ENCODE measurements around the gene LRP1B. TPM values are rescaled to one million over a fixed set of nuclear protein-coding genes. Genes with fewer than 3 reads are reported as not detected.

LRP1B gene
- total RNA-seq, 4 donors from 2014 or later, result 3.3 to 11.1 (median 4.6) TPM

- TF ChIP-seq POLR2A (IDR thresholded peaks at IDR 0.05) (no peak), CTCF (IDR thresholded peaks at IDR 0.05 in 4 of 5, conservative IDR thresholded peaks at IDR 0.05 in 1 of 5) (no peak)
- no peak for ATAC-seq
- Histone ChIP-seq H3K4me1 (no peaks in the 10 kb centered on the region), H3K27me3 (no peaks in the 10 kb centered on the region), H3K9me3 (no peaks in the 10 kb centered on the region), H3K4me3 (no peak overlapping the region), H3K27ac (no peak overlapping the region), H3K36me3 (no peaks in the 10 kb centered on the region)
- no peak for DNase-seq
- in situ Hi-C loops (cut with MboI; ENCODE audit: low sequenced_read_pairs in 4 of 4), result no loop called here
- intact Hi-C loops (cut with DNase I; ENCODE audit: low total_unique reads), result no loop called here
Observed at GRCh38 chr2:140604788-140605187, 1526.0 kb downstream of the LRP1B start.

GRCh38 chr2:140604096-140604495 is 1526.7 kb downstream of the LRP1B start:
- H3K4me3 ChIP-seq, result no peak overlapping the region
- H3K36me3 ChIP-seq, result no peaks in the 10 kb centered on the region
- no peak for TF ChIP-seq POLR2A (IDR thresholded peaks at IDR 0.05)
- TF ChIP-seq CTCF (IDR thresholded peaks at IDR 0.05 in 4 of 5, conservative IDR thresholded peaks at IDR 0.05 in 1 of 5), result no peak
- in situ Hi-C loops (cut with MboI; ENCODE audit: low sequenced_read_pairs in 4 of 4), result no loop called here
- no peak for ATAC-seq
- no peaks in the 10 kb centered on the region for H3K9me3 ChIP-seq
- H3K27ac ChIP-seq, result no peak overlapping the region
- DNase-seq, result no peak
- no peaks in the 10 kb centered on the region for H3K4me1 ChIP-seq
- no peaks in the 10 kb centered on the region for H3K27me3 ChIP-seq
- intact Hi-C loops (cut with DNase I; ENCODE audit: low total_unique reads), result no loop called here

- in situ Hi-C loops (cut with MboI; ENCODE audit: low sequenced_read_pairs in 4 of 4), result no loop called here
- TF ChIP-seq CTCF (IDR thresholded peaks at IDR 0.05 in 4 of 5, conservative IDR thresholded peaks at IDR 0.05 in 1 of 5), result no peak
- no peak for TF ChIP-seq POLR2A (IDR thresholded peaks at IDR 0.05)
- Histone ChIP-seq H3K4me1 (no peaks in the 10 kb centered on the region), H3K27me3 (no peaks in the 10 kb centered on the region), H3K9me3 (no peaks in the 10 kb centered on the region), H3K27ac (no peak overlapping the region), H3K4me3 (no peak overlapping the region), H3K36me3 (no peaks in the 10 kb centered on the region)
- no peak for DNase-seq
- ATAC-seq, result no peak
- intact Hi-C loops (cut with DNase I; ENCODE audit: low total_unique reads), result no loop called here
Observed at GRCh38 chr2:140603416-140603815, 1527.4 kb downstream of the LRP1B start.

GRCh38 chr2:140601801-140602200 is 1529.0 kb downstream of the LRP1B start:
- Histone ChIP-seq H3K36me3 (no peaks in the 10 kb centered on the region), H3K27me3 (no peaks in the 10 kb centered on the region), H3K27ac (no peak overlapping the region), H3K4me3 (no peak overlapping the region), H3K9me3 (no peaks in the 10 kb centered on the region), H3K4me1 (no peaks in the 10 kb centered on the region)
- no peak for ATAC-seq
- no peak for DNase-seq
- intact Hi-C loops (cut with DNase I; ENCODE audit: low total_unique reads), result no loop called here
- in situ Hi-C loops (cut with MboI; ENCODE audit: low sequenced_read_pairs in 4 of 4), result no loop called here
- TF ChIP-seq CTCF (IDR thresholded peaks at IDR 0.05 in 4 of 5, conservative IDR thresholded peaks at IDR 0.05 in 1 of 5) (no peak), POLR2A (IDR thresholded peaks at IDR 0.05) (no peak)

- ATAC-seq, result no peak
- no peaks in the 10 kb centered on the region for H3K36me3 ChIP-seq
- H3K4me3 ChIP-seq, result no peak overlapping the region
- no peaks in the 10 kb centered on the region for H3K9me3 ChIP-seq
- in situ Hi-C loops (cut with MboI; ENCODE audit: low sequenced_read_pairs in 4 of 4) (no loop called here), intact Hi-C loops (cut with DNase I; ENCODE audit: low total_unique reads) (no loop called here)
- no peak for DNase-seq
- H3K27ac ChIP-seq, result no peak overlapping the region
- TF ChIP-seq POLR2A (IDR thresholded peaks at IDR 0.05) (no peak), CTCF (IDR thresholded peaks at IDR 0.05 in 4 of 5, conservative IDR thresholded peaks at IDR 0.05 in 1 of 5) (no peak)
- H3K27me3 ChIP-seq, result no peaks in the 10 kb centered on the region
- H3K4me1 ChIP-seq, result no peaks in the 10 kb centered on the region
Observed at GRCh38 chr2:140601342-140601741, 1529.5 kb downstream of the LRP1B start.
